ENCODE data around the gene AMH. TPM values are rescaled to one million over a fixed set of nuclear protein-coding genes. Genes with fewer than 3 reads are reported as not detected.

The AMH gene
- total and polyA plus RNA-seq, 2 of the 13 experiments (the other 11 are each of a cell fraction or from before 2014, with no cell fraction given): 0.03 to 0.18 TPM

DNA sequence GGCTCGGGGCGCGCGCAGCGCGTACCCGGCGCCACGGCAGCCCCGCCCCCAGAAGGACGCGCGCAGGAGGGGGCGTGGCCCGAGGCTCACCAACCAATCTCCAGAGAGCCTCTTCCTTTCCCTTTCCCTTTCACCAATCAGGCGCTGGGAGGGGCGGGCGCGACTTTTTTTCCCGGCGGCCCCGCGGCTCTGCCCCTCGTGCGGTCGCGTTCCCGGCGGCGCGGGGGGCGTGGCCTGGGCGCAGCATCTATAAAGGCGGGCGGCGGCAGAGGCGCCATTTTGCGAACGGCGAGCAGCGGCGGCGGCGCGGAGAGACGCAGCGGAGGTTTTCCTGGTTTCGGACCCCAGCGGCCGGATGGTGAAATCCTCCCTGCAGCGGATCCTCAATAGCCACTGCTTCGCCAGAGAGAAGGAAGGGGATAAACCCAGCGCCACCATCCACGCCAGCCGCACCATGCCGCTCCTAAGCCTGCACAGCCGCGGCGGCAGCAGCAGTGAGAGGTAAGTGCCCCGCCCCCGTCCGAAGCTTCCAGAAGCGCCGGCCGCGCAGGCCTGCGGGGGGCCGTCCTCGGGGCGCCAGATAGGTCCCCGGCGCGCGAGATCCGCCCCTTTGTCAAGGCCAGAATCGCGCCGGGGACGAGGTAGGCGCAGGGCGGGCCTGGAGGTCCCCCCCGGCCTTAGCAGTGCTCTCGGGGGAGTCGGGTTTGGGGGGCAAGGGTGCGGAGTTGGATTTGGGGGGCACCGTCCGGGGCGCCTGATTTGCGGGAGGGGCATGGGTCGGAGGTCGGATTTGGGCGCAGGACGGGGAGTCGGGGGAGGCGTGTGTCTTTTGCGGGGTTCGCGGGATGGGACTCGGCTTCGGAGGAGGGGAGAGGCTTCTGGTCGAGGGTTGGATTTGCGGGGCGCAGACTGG lies 20.4 kb downstream of the AMH start (continued):
- peak; percentile 83 for TF ChIP-seq PRPF4 (IDR thresholded peaks at IDR 0.05; ENCODE audit: low read depth, low read length, poor library complexity, severe bottlenecking)
- peak; percentile 78 for TF ChIP-seq HDAC1 (CRISPR knock-in tag; IDR thresholded peaks at IDR 0.05)
- no peak for TF ChIP-seq SNRNP70 (IDR thresholded peaks at IDR 0.05; ENCODE audit: low read depth, low read length)
- 0 out of 2 replicates have a peak, but pooled peaks have one; percentile 73 for TF ChIP-seq DZIP1 (CRISPR knock-in tag; IDR thresholded peaks at IDR 0.05)
- TF ChIP-seq PAWR (CRISPR knock-in tag; IDR thresholded peaks at IDR 0.05; ENCODE audit: borderline replicate concordance): no peak
- TF ChIP-seq, protein P1, sequence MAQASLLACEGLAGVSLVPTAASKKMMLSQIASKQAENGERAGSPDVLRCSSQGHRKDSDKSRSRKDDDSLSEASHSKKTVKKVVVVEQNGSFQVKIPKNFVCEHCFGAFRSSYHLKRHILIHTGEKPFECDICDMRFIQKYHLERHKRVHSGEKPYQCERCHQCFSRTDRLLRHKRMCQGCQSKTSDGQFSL (CRISPR knock-in tag; IDR thresholded peaks at IDR 0.05): 0 out of 2 replicates have a peak, but pooled peaks have one; percentile 21
- TF ChIP-seq ZNF430 (CRISPR knock-in tag; IDR thresholded peaks at IDR 0.05): peak; percentile 83
- TF ChIP-seq SKI (IDR thresholded peaks at IDR 0.05; ENCODE audit: partially characterized antibody): peak; percentile 11
- TF ChIP-seq, protein P2, sequence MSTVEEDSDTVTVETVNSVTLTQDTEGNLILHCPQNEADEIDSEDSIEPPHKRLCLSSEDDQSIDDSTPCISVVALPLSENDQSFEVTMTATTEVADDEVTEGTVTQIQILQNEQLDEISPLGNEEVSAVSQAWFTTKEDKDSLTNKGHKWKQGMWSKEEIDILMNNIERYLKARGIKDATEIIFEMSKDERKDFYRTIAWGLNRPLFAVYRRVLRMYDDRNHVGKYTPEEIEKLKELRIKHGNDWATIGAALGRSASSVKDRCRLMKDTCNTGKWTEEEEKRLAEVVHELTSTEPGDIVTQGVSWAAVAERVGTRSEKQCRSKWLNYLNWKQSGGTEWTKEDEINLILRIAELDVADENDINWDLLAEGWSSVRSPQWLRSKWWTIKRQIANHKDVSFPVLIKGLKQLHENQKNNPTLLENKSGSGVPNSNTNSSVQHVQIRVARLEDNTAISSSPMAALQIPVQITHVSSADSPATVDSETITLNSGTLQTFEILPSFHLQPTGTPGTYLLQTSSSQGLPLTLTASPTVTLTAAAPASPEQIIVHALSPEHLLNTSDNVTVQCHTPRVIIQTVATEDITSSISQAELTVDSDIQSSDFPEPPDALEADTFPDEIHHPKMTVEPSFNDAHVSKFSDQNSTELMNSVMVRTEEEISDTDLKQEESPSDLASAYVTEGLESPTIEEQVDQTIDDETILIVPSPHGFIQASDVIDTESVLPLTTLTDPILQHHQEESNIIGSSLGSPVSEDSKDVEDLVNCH (CRISPR knock-in tag; IDR thresholded peaks at IDR 0.05): no peak
- TF ChIP-seq HDAC2 (CRISPR knock-in tag; IDR thresholded peaks at IDR 0.05): peak; percentile 8; the same call in 1 of the 2 replicates
- no peak for TF ChIP-seq DNMT1 (CRISPR knock-in tag; IDR thresholded peaks at IDR 0.05)
- TF ChIP-seq ZNF761 (CRISPR knock-in tag; conservative IDR thresholded peaks at IDR 0.05): 0 out of 2 replicates have a peak, but pooled peaks have one; percentile 47
- TF ChIP-seq ZNF574 (CRISPR knock-in tag; IDR thresholded peaks at IDR 0.05): peak; percentile 74
- peak; percentile 50; the same call in 1 of the 2 replicates for TF ChIP-seq SATB2 (CRISPR knock-in tag; IDR thresholded peaks at IDR 0.05)
- peak; percentile 93; the same call in 1 of the 2 replicates for TF ChIP-seq ZNF737 (CRISPR knock-in tag; IDR thresholded peaks at IDR 0.05; ENCODE audit: borderline replicate concordance)
- TF ChIP-seq IRF1 (CRISPR knock-in tag; IDR thresholded peaks at IDR 0.05; ENCODE audit: low read depth): no peak
- TF ChIP-seq ZNF431 (CRISPR knock-in tag; IDR thresholded peaks at IDR 0.05; ENCODE audit: borderline replicate concordance, low read depth): peak; percentile 71; the same call in 1 of the 2 replicates

Data from HepG2 (cell line).